HAP-1 (cell line): Measurements from ENCODE around the gene RBM38.

Source experiments
- DNase-seq, 2 experiments: peaks; one replicate each; pipeline ENCODE4 v3.0.0-alpha.2; 2016 to 2020; ENCODE audit warnings: low spot score in 2 of 2
- H3K27me3 ChIP-seq: fragments of 250-450 bp; sonication (Bioruptor Pico); 2 replicates; pipeline ENCODE4 v1.5.1; 2020; ENCODE audit warnings: low read depth, mild to moderate bottlenecking, moderate library complexity
- H3K36me3 ChIP-seq: fragments of 250-450 bp; sonication (Bioruptor Pico); replicated peaks from 2 replicates; pipeline ENCODE4 v1.5.1; 2020; ENCODE audit warnings: mild to moderate bottlenecking
- H3K4me1 ChIP-seq: fragments of 250-450 bp; sonication (Bioruptor Pico); 2 replicates; pipeline ENCODE4 v1.5.1; 2020; ENCODE audit warnings: mild to moderate bottlenecking
- H3K4me3 ChIP-seq: fragments of 250-450 bp; sonication (Bioruptor Pico); 2 replicates; pipeline ENCODE4 v1.5.1; 2020; ENCODE audit warnings: mild to moderate bottlenecking, moderate library complexity
- H3K9me3 ChIP-seq: fragments of 250-450 bp; sonication (Bioruptor Pico); 2 replicates; pipeline ENCODE4 v1.5.1; 2020; ENCODE audit warnings: mild to moderate bottlenecking, moderate library complexity
- in situ Hi-C: fragments of 300-500 bp; cut with MboI; formaldehyde crosslinking; loops from 3 replicates; pipeline ENCODE4 v1.14.3; 2020; ENCODE audit warnings: low sequenced_read_pairs, inconsistent platforms, mixed read lengths

The RBM38 gene

GRCh38 chr20:57398231-57398821 lies 7.1 kb downstream of the RBM38 start:
- no peak overlapping the region for H3K4me3 ChIP-seq
- no peak for DNase-seq
- peaks cover 40% of the 10 kb centered on the region for H3K36me3 ChIP-seq
- in situ Hi-C loops: loop anchor here (25.0 kb wide), 2 partner anchors 814 to 1011 kb away; partner anchors contain the start of genes AURKA and CSTF1
- H3K4me1 ChIP-seq: no peaks in the 10 kb centered on the region
- no peaks in the 10 kb centered on the region for H3K27me3 ChIP-seq
- no peaks in the 10 kb centered on the region for H3K9me3 ChIP-seq

GRCh38 chr20:57398901-57399535 lies 7.8 kb downstream of the RBM38 start:
- no peaks in the 10 kb centered on the region for H3K9me3 ChIP-seq
- no peaks in the 10 kb centered on the region for H3K4me1 ChIP-seq
- no peaks in the 10 kb centered on the region for H3K27me3 ChIP-seq
- no peak for DNase-seq
- H3K4me3 ChIP-seq: no peak overlapping the region
- in situ Hi-C loops: loop anchor here (25.0 kb wide), 2 partner anchors 813 to 1012 kb away; partner anchors contain the start of genes AURKA and CSTF1
- H3K36me3 ChIP-seq: peaks cover 35% of the 10 kb centered on the region

GRCh38 chr20:57399587-57400155 lies 8.5 kb downstream of the RBM38 start:
- no peaks in the 10 kb centered on the region for H3K9me3 ChIP-seq
- no peak overlapping the region for H3K4me3 ChIP-seq
- H3K27me3 ChIP-seq: no peaks in the 10 kb centered on the region
- H3K4me1 ChIP-seq: no peaks in the 10 kb centered on the region
- H3K36me3 ChIP-seq: peaks cover 30% of the 10 kb centered on the region
- DNase-seq: no peak
- in situ Hi-C loops: loop anchor here (25.0 kb wide), 2 partner anchors 813 to 1012 kb away; partner anchors contain the start of genes AURKA and CSTF1

GRCh38 chr20:57400231-57400701 lies 9.1 kb downstream of the RBM38 start:
- in situ Hi-C loops: no loop called here
- no peak for DNase-seq
- Histone ChIP-seq H3K36me3 (peaks cover 30% of the 10 kb centered on the region), H3K9me3 (no peaks in the 10 kb centered on the region), H3K27me3 (no peaks in the 10 kb centered on the region), H3K4me3 (no peak overlapping the region), H3K4me1 (no peaks in the 10 kb centered on the region)

GRCh38 chr20:57400821-57401564 lies 9.8 kb downstream of the RBM38 start:
- H3K36me3 ChIP-seq: peaks cover 26% of the 10 kb centered on the region
- in situ Hi-C loops: no loop called here
- H3K4me3 ChIP-seq: no peak overlapping the region
- no peaks in the 10 kb centered on the region for H3K27me3 ChIP-seq
- DNase-seq: no peak
- no peaks in the 10 kb centered on the region for H3K9me3 ChIP-seq
- no peaks in the 10 kb centered on the region for H3K4me1 ChIP-seq

GRCh38 chr20:57401565-57401918 lies 10.3 kb downstream of the RBM38 start:
- Histone ChIP-seq H3K4me1 (no peaks in the 10 kb centered on the region), H3K36me3 (peaks cover 22% of the 10 kb centered on the region), H3K4me3 (no peak overlapping the region), H3K9me3 (no peaks in the 10 kb centered on the region), H3K27me3 (no peaks in the 10 kb centered on the region)
- no peak for DNase-seq
- in situ Hi-C loops: no loop called here

GRCh38 chr20:57402206-57403125 lies 11.3 kb downstream of the RBM38 start:
- H3K4me3 ChIP-seq: no peak overlapping the region
- no peaks in the 10 kb centered on the region for H3K4me1 ChIP-seq
- no peaks in the 10 kb centered on the region for H3K9me3 ChIP-seq
- peaks cover 19% of the 10 kb centered on the region for H3K36me3 ChIP-seq
- no peaks in the 10 kb centered on the region for H3K27me3 ChIP-seq
- no peak for DNase-seq
- in situ Hi-C loops: no loop called here

GRCh38 chr20:57403216-57403615 lies 12.0 kb downstream of the RBM38 start:
- Histone ChIP-seq H3K4me3 (no peak overlapping the region), H3K27me3 (no peaks in the 10 kb centered on the region), H3K4me1 (no peaks in the 10 kb centered on the region), H3K9me3 (no peaks in the 10 kb centered on the region), H3K36me3 (peaks cover 21% of the 10 kb centered on the region)
- in situ Hi-C loops: no loop called here
- no peak for DNase-seq

GRCh38 chr20:57404006-57404405 lies 12.8 kb downstream of the RBM38 start:
- Histone ChIP-seq H3K36me3 (peaks cover 24% of the 10 kb centered on the region), H3K4me3 (no peak overlapping the region), H3K27me3 (no peaks in the 10 kb centered on the region), H3K9me3 (no peaks in the 10 kb centered on the region), H3K4me1 (no peaks in the 10 kb centered on the region)
- DNase-seq: no peak
- in situ Hi-C loops: no loop called here

GRCh38 chr20:57404419-57405072 lies 13.3 kb downstream of the RBM38 start:
- H3K4me1 ChIP-seq: no peaks in the 10 kb centered on the region
- no peak overlapping the region for H3K4me3 ChIP-seq
- H3K36me3 ChIP-seq: peaks cover 23% of the 10 kb centered on the region
- no peaks in the 10 kb centered on the region for H3K27me3 ChIP-seq
- DNase-seq: no peak
- no peaks in the 10 kb centered on the region for H3K9me3 ChIP-seq
- in situ Hi-C loops: no loop called here

GRCh38 chr20:57405236-57406016 lies 14.2 kb downstream of the RBM38 start:
- no peaks in the 10 kb centered on the region for H3K9me3 ChIP-seq
- DNase-seq: no peak
- in situ Hi-C loops: no loop called here
- no peaks in the 10 kb centered on the region for H3K4me1 ChIP-seq
- no peaks in the 10 kb centered on the region for H3K27me3 ChIP-seq
- peaks cover 23% of the 10 kb centered on the region for H3K36me3 ChIP-seq
- H3K4me3 ChIP-seq: no peak overlapping the region

- no peak overlapping the region for H3K4me3 ChIP-seq
- peaks cover 23% of the 10 kb centered on the region for H3K36me3 ChIP-seq
- H3K4me1 ChIP-seq: no peaks in the 10 kb centered on the region
- H3K27me3 ChIP-seq: no peaks in the 10 kb centered on the region
- in situ Hi-C loops: no loop called here
- no peak for DNase-seq
- H3K9me3 ChIP-seq: no peaks in the 10 kb centered on the region
Measured at GRCh38 chr20:57407541-57407956, 16.4 kb downstream of the RBM38 start.
